Naive B cell (primary cell): ENCODE results near the gene UPK1B. TPM values are rescaled to one million over a fixed set of nuclear protein-coding genes. Genes with fewer than 3 reads are reported as not detected.
"Not testable (repeated sequence)": the region's sequence is repeated elsewhere in the genome, so short reads cannot be mapped to it uniquely, and the experiment has no call there.

Experiments used
- ATAC-seq, 2 donors: fragments of 150-1000 bp; cut with Tn5 transposase; 2 replicates each; pipeline ENCODE4 v1.10.0; 2021; ENCODE audit warnings: low read depth in 2 of 2, mild to moderate bottlenecking in 2 of 2, moderate library complexity in 2 of 2
- DNase-seq: peaks from one replicate; pipeline ENCODE4 v3.0.0; 2022
- H3K27ac Mint-ChIP-seq, 6 donors: one replicate each; pipeline ENCODE4 v1.8.0; 2020 to 2022; ENCODE audit warnings: mild to moderate bottlenecking in 6 of 6, mixed read lengths in 6 of 6, moderate library complexity in 5 of 6, inconsistent platforms in 2 of 6
- H3K27me3 Mint-ChIP-seq, 3 donors: one replicate each; pipeline ENCODE4 v1.8.0; 2021 to 2022; ENCODE audit warnings: mixed read lengths in 3 of 3, mild to moderate bottlenecking in 1 of 3
- H3K36me3 Mint-ChIP-seq, 2 donors: one replicate each; pipeline ENCODE4 v1.8.0; 2020 to 2022; ENCODE audit warnings: mixed read lengths in 2 of 2, inconsistent platforms in 1 of 2, mild to moderate bottlenecking in 1 of 2
- H3K4me1 Mint-ChIP-seq, 3 donors: one replicate each; pipeline ENCODE4 v1.8.0; 2020 to 2022; ENCODE audit warnings: mixed read lengths in 3 of 3, inconsistent platforms in 1 of 3, mild to moderate bottlenecking in 1 of 3, moderate library complexity in 1 of 3
- H3K4me3 Mint-ChIP-seq, 8 donors: one replicate each; pipeline ENCODE4 v1.8.0; 2020 to 2022; ENCODE audit warnings: mild to moderate bottlenecking in 8 of 8, mixed read lengths in 8 of 8, moderate library complexity in 8 of 8, inconsistent platforms in 2 of 8
- H3K9me3 Mint-ChIP-seq, 7 donors: one replicate each; pipeline ENCODE4 v1.8.0; 2020 to 2022; ENCODE audit warnings: mixed read lengths in 7 of 7, mild to moderate bottlenecking in 5 of 7, inconsistent platforms in 2 of 7, moderate library complexity in 1 of 7
- polyA plus RNA-seq, 6 donors: library from polyadenylated mRNA; unstranded; fragments of 300-500 nt; fragmentation: Illumina TruSeq; gene quantifications; one replicate each; pipeline ENCODE4 v1.2.3, GENCODE V29; 2021; ENCODE audit warnings: low read depth in 6 of 6

Gene UPK1B
- polyA plus RNA-seq: under 1 TPM in 1 of 6 donors, not detected in 5; 0.17 TPM

DNA sequence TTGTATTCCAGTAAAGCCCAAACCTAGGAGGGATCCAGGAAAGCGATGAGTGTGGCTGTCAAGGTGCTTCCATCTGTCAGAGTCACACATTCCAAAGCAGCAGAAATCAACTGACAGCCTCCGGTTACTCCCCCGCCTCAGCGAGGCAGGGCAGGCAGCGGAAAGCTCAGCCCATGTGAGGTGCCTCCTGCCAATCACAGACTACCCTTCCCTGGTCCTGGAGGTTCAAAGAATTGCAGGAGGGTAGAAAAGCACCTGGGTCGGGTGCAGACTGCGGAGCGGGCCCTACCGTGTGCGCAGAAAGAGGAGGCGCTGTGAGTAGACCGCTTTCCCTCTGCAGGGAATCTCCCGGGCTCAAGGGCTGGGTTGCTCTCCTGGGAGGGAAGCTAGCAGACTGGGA is at the start of gene UPK1B:
UPK1B (plus strand) TSS at position 274 of the 400 bp plus-strand sequence. CDS start 13,144 bp downstream, outside the sequence.
- ATAC-seq (no peak), DNase-seq (no peak)
- Mint-ChIP-seq H3K27me3 (peaks cover 4 to 28% (median 10%) of the 10 kb centered on the region in 3 donors), H3K4me1 (no peaks in the 10 kb centered on the region), H3K9me3 (peaks cover 0 to 4% (median 0%) of the 10 kb centered on the region in 7 donors), H3K36me3 (no peaks in the 10 kb centered on the region), H3K4me3 (no peak within 1 kb of the TSS), H3K27ac (no peak within 1 kb of the TSS)

DNA sequence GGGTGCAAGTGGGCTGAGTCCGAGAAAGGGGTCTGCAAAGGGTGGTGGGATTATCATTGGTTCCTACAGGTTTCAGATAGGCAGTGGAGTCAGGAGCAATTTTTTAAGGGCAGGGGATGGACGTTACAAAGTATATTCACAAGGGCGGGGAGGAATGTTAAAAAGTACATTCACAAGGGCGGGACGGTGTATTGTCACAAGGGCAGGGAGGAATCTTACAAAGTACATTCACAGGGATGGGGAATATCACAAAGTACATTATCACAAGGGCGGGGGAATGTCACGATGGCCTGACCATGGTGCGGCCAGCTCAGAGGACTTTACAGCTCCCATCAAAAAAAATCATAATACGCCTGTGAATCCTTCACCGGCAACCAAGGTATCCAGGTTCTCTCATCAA is 48.1 kb upstream of the UPK1B start:
- H3K9me3 Mint-ChIP-seq: peaks cover 0 to 8% (median 1%) of the 10 kb centered on the region in 7 donors
- peak overlapping the region in 1 of 8 donors; percentile 34 for H3K4me3 Mint-ChIP-seq
- peaks cover 21 to 26% (median 26%) of the 10 kb centered on the region in 3 donors for H3K27me3 Mint-ChIP-seq
- H3K27ac Mint-ChIP-seq: no peak overlapping the region
- peaks cover 5% of the 10 kb centered on the region in 2 donors for H3K36me3 Mint-ChIP-seq
- H3K4me1 Mint-ChIP-seq: no peaks in the 10 kb centered on the region
- ATAC-seq (no peak), DNase-seq (no peak)

DNA sequence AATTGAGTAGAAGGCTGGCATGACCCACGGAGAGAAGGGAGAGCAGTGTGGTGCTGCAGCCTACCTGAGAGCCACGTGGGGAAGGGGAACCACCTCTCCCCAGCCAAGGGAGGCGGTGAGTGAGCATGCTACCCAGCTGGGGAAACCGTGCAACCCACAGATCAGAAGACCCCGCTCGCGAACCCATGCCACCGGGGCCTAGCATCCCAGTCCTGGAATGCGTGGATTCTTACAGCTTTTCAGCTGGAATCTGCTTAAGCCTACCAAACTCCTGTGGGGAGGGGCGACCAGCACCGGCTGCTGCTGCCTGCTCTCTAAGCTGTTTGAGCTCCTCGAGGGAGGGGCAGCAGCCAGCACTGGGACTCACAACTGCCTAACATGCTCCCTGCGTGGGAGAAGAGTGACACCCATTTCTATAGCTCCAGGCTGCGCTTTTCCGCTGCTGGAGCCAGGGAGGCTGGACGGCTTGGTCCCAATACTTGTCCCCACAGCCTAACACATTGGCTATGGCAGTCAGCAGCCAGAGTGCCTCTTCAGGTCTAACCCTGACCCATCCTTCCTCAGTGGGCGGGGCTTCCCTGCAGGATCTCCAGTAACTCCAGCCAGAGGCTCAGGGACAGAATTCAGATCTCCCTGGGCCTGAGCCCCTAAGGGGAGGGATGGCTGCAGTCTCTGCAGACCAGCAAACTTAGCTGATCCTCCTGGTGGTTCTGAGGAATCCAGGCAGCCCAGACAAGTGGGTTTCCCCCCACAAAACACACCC is 47.5 kb upstream of the UPK1B start:
- ATAC-seq (no peak), DNase-seq (no peak)
- H3K27ac Mint-ChIP-seq: no peak overlapping the region
- H3K9me3 Mint-ChIP-seq: peaks cover 0 to 8% (median 0%) of the 10 kb centered on the region in 7 donors
- H3K4me3 Mint-ChIP-seq: no peak overlapping the region
- H3K27me3 Mint-ChIP-seq: peaks cover 20 to 26% (median 24%) of the 10 kb centered on the region in 3 donors
- peaks cover 5% of the 10 kb centered on the region in 2 donors for H3K36me3 Mint-ChIP-seq
- H3K4me1 Mint-ChIP-seq: no peaks in the 10 kb centered on the region

DNA sequence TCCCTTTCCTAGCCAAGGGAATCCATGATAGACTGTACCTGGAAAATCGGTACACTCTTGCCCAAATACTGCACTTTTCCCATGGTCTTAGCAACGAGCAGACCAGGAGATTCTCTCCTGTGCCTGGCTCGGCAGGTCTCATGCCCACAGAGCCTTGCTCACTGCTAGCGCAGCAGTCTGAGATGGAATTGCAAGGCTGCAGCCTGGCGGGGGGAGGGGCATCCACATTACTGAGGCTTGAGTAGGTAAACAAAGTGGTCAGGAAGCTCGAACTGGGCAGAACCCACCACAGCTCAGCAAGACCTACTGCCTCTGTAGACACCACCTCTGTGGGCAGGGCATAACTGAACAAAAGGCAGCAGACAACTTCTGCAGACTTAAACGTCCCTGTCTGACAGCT is 43.1 kb upstream of the UPK1B start:
- H3K27ac Mint-ChIP-seq, H3K4me3 Mint-ChIP-seq, DNase-seq, H3K9me3 Mint-ChIP-seq, H3K36me3 Mint-ChIP-seq, H3K4me1 Mint-ChIP-seq, ATAC-seq: not testable (repeated sequence)
- H3K27me3 Mint-ChIP-seq: peaks cover 17 to 40% (median 25%) of the 10 kb centered on the region in 3 donors

DNA sequence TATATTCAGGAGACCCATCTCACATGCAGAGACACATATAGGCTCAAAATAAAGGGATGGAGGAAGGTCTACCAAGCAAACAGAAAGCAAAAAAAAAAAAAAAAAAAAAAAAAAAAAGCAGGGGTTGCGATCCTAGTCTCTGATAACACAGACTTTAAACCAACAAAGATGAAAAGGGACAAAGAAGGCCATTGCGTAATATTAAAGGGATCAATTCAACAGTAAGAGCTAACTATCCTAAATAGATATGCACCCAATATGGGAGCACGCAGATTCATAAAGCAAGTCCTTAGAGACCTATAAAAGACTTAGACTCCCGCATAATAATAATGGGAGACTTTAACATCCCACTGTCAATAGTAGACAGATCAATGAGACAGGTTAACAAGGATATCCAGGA is 41.1 kb upstream of the UPK1B start:
- not testable (repeated sequence) for ATAC-seq, H3K4me3 Mint-ChIP-seq, H3K36me3 Mint-ChIP-seq, H3K9me3 Mint-ChIP-seq, H3K4me1 Mint-ChIP-seq, H3K27ac Mint-ChIP-seq, DNase-seq
- H3K27me3 Mint-ChIP-seq: peaks cover 12 to 35% (median 12%) of the 10 kb centered on the region in 3 donors

DNA sequence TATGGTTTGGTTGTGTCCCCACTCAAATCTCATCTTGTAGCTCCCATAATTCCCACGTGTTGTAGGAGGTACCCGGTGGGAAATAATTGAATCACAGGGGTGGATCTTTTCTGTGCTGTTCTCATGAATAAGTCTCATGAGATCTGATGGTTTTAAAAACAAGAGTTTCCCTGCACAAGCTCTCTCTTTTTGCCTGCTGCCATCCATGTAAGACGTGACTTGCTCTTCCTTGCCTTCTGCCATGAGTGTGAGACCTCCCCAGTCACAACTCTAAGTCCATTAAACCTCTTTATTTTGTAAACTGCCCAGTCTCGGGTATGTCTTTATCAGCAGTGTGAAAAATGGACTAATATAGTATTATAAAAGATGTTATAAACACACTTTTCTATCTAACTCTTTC is 34.0 kb upstream of the UPK1B start:
- H3K27ac Mint-ChIP-seq, DNase-seq, H3K9me3 Mint-ChIP-seq, H3K4me1 Mint-ChIP-seq, ATAC-seq, H3K36me3 Mint-ChIP-seq, H3K4me3 Mint-ChIP-seq: not testable (repeated sequence)
- H3K27me3 Mint-ChIP-seq: peaks cover 0 to 24% (median 0%) of the 10 kb centered on the region in 3 donors

DNA sequence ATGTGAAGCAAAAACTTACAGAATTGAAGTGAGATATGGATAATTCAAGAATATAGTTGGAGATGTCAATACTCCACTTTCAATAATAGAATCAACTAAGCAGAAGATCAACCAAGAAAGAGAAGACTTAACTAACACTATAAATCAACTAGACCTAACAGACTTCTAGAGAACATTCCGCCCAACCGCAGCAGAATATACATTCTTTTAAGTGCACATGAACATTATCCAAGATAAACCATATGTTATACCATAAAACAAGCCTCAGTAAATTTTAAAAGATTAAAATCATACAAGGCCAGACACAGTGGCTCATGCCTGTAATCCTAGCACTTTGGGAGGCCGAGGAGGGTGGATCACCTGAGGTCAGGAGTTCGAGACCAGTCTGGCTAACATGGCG is 32.9 kb upstream of the UPK1B start:
- peaks cover 0 to 7% (median under 1%) of the 10 kb centered on the region in 7 donors for H3K9me3 Mint-ChIP-seq
- no peaks in the 10 kb centered on the region for H3K4me1 Mint-ChIP-seq
- no peak overlapping the region for H3K27ac Mint-ChIP-seq
- peak overlapping the region in 1 of 8 donors; percentile 48 for H3K4me3 Mint-ChIP-seq
- DNase-seq: no peak
- peaks cover 0 to 13% (median 0%) of the 10 kb centered on the region in 3 donors for H3K27me3 Mint-ChIP-seq
- no peak for ATAC-seq
- H3K36me3 Mint-ChIP-seq: no peaks in the 10 kb centered on the region

DNA sequence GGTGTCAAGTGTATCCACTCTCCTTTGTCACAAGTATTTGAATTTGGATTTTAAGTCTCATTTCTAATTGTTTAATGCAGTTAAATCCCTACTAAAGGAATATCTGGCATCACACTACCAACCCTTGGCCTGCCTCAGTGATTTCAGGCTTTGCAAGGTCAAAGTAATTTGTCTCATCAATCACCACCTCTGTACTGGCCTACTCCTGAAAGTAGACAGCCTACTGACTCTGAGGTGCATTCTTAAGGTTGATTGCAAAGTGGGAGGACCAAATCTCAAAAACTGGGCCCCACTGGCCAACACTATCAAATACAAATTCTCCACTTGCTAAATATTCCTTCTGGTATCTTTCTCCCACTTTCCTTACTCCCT is 28.3 kb upstream of the UPK1B start:
- H3K9me3 Mint-ChIP-seq: no peaks in the 10 kb centered on the region
- H3K4me3 Mint-ChIP-seq: peak overlapping the region in 1 of 8 donors; percentile 1
- H3K27me3 Mint-ChIP-seq: no peaks in the 10 kb centered on the region
- no peaks in the 10 kb centered on the region for H3K4me1 Mint-ChIP-seq
- DNase-seq (no peak), ATAC-seq (no peak)
- peak overlapping the region in 1 of 6 donors; percentile 13 for H3K27ac Mint-ChIP-seq
- no peaks in the 10 kb centered on the region for H3K36me3 Mint-ChIP-seq

DNA sequence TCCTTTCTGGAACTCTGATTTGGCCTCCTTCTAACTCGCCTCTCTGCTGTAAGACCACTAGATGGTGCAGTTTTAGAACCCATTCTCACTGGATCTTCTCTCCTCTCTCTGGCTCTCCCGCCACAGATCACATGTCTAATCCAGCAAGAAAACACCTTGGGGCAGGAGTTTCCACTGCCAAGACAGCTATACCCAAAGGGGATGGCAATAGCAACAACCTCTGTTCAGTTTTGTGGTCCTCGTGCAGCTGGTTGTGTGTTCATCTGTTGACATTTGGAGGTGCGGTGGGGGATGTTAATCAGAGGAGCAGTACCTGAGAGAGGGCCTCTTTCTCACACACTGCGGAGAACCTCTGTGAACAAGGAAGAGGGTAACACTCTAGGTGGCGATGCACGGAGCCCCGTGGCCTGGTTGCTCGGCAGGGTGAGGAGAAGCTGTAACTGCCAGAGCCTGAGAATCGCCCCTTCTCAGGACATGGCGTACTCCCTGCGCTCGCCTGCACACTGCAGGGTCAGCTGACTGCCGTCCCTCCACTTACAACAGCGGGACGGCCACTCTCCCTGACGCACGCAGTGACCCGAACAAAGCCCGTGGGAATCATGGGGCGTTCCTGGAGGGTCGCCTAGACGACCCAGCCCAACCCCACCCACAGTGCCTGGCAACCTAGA is 27.8 kb upstream of the UPK1B start, which contains the start of gene TEX55:
TEX55 (plus strand) TSS at position 666 of the 668 bp plus-strand sequence. CDS start 25 bp downstream, outside the sequence.
- H3K4me1 Mint-ChIP-seq: no peaks in the 10 kb centered on the region
- ATAC-seq (no peak), DNase-seq (no peak)
- no peaks in the 10 kb centered on the region for H3K27me3 Mint-ChIP-seq
- peak within 1 kb of the TSS in 1 of 8 donors; percentile 1 for H3K4me3 Mint-ChIP-seq
- H3K9me3 Mint-ChIP-seq: no peaks in the 10 kb centered on the region
- H3K36me3 Mint-ChIP-seq: no peaks in the 10 kb centered on the region
- H3K27ac Mint-ChIP-seq: peak within 1 kb of the TSS in 1 of 6 donors; percentile 13

DNA sequence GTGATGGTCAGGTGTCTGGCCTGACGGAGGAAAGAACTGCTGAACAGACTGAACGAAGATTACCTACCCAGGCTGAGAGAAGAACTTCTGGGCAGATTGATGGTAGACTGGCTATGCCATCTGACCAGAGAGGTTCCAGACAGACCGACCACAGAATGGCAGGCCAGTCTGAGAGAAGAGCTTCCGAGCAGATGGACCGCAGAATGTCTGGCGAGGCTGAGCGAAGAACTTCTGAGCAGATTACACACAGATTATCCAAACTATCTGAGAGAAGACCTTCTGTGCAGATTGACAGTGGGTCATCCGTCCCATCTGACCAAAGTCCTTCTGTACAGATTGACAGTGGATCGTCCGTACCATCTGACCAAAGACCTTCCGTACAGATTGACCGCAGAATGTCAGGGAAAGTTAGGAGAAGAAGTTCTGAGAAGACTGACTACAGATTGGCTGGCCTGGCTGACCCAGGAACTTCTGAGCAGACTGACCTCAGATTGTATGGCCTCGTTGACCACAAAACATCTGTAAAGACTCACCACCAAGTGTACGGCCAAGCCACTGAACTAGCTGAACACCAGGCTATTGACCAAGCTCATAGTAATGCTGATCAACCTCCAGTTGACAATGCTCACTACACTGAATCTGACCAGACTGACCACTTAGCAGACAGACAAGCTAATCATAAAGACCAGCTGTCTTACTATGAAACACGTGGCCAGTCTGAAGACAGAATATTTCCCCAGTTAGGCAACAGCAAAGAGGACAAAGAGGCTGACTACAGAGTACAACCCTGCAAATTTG is 26.6 kb upstream of the UPK1B start:
- ATAC-seq (no peak), DNase-seq (no peak)
- no peak overlapping the region for H3K27ac Mint-ChIP-seq
- H3K27me3 Mint-ChIP-seq: no peaks in the 10 kb centered on the region
- no peak overlapping the region for H3K4me3 Mint-ChIP-seq
- no peaks in the 10 kb centered on the region for H3K9me3 Mint-ChIP-seq
- H3K36me3 Mint-ChIP-seq: no peaks in the 10 kb centered on the region
- H3K4me1 Mint-ChIP-seq: no peaks in the 10 kb centered on the region

DNA sequence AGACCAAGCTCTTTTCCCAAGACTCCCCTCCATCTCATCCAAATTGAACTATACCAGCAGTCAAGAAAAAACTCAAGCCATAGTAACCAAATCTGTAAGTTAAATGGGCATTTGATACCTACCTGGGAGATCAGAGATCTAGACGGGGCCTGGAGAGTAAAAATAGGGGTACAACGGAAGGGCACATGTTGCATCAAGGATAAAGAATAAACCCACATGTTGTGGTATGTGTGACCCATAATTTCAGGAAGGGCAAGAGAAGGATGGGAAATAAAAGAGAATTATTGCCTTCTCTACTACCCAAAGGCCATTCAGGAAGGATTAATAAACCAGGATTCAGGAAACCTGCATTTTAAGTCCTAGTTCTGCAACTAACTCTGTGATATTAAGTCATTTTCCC is 25.9 kb upstream of the UPK1B start:
- ATAC-seq: no peak
- no peaks in the 10 kb centered on the region for H3K4me1 Mint-ChIP-seq
- H3K27ac Mint-ChIP-seq: no peak overlapping the region
- DNase-seq: no peak
- peaks cover 0 to 2% (median 0%) of the 10 kb centered on the region in 3 donors for H3K27me3 Mint-ChIP-seq
- peaks cover 0 to 2% (median 0%) of the 10 kb centered on the region in 7 donors for H3K9me3 Mint-ChIP-seq
- no peaks in the 10 kb centered on the region for H3K36me3 Mint-ChIP-seq
- H3K4me3 Mint-ChIP-seq: no peak overlapping the region

DNA sequence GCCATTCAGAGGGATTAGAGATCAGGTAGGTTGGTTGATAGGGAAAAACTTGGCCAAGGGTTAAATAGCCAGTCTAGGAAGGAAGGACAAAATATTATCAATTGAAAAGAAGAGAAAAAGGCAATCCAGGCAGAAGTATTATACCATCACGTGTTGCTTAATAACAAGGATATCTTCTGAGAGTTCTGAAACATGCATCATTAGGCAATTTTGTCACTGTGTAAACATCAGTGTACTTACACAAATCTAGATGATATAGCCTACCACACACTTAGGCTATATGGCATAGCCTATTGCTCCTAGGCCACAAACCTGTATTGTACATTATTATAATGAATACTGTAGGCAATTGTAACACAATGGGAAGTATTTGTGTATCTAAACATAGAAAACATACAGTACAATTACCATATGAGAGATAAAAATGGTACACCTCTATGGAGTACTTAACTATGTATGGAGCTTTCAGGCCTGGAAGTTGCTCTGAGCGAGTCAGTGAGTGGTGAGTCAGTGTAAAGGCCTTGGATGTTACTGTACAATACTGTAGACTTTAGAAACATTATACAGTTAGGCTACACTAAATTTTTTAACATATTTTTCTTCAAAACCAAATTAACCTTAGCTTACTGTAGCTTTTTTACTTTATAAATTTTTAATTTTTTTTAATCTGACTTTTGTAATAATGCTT is 24.8 kb upstream of the UPK1B start:
- Mint-ChIP-seq H3K36me3 (peaks cover 0 to 4% of the 10 kb centered on the region in 2 donors), H3K4me1 (no peaks in the 10 kb centered on the region), H3K27me3 (peaks cover 0 to 7% (median 0%) of the 10 kb centered on the region in 3 donors), H3K9me3 (peaks cover 3 to 13% (median 6%) of the 10 kb centered on the region in 7 donors), H3K4me3 (no peak overlapping the region), H3K27ac (no peak overlapping the region)
- no peak for ATAC-seq
- DNase-seq: no peak

DNA sequence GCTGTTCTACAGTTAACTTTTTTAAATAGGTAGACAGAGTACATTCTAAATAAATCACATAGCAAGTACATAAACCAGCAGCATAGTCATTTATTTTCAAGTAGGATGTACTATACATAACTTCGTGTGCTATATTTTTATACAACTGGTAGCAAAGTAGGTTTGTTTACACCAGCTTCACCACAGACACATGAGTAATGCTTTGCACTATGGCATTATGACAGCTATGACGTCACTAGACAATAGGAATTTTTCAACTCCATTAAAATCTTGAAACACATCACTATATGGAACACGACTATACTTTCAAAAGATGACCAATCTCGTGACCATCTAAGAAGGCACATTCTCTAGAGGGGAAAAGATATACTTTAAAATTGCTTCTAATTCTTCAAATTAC is 23.9 kb upstream of the UPK1B start:
- ATAC-seq (no peak), DNase-seq (no peak)
- Mint-ChIP-seq H3K4me1 (no peaks in the 10 kb centered on the region), H3K9me3 (peaks cover 8 to 22% (median 14%) of the 10 kb centered on the region in 7 donors), H3K27ac (no peak overlapping the region), H3K4me3 (no peak overlapping the region), H3K36me3 (peaks cover 8 to 11% of the 10 kb centered on the region in 2 donors), H3K27me3 (peaks cover 3 to 7% (median 6%) of the 10 kb centered on the region in 3 donors)
